ENCODE measurements around the gene CCNG2. TPM values are rescaled to one million over a fixed set of nuclear protein-coding genes. Genes with fewer than 3 reads are reported as not detected.

The CCNG2 gene
- total and polyA plus RNA-seq, 9 of the 15 experiments (the other 6 are each of a cell fraction or from before 2014, with no cell fraction given): 0.49 to 6.6 (median 2.9) TPM

DNA sequence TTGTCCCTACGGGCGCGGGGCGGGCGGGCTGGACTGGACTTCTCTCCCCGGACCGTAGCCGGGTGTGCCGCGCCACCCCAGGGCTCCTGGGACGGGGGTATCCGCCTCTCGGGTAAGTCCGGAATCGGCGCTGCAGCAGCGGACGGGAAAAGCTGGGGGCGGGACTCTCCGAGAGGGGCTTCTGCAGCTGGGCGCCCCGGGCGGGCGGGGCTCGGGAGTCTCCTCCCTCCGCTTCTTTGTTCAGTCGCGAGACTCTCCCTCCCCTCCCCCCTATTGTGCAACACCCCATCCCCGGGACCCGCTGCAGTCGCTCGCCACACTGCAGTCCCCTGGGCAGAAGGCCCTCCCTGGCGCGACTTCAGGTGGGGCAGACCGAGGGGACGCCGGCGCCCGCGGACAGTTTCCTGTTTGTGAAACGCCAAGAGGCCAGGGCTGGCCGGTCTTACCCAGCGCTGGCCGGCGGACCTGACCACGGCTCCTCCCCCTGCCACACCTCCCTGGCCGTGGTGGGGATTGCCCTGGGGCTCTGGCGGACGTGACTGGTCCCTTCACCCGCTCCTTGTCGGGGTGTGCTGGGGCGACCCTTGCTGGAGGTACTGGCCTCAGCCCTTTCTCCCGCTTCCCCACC is 966 bp downstream of the CCNG2 start (continued):
- TF ChIP-seq NELFE (IDR thresholded peaks at IDR 0.05; ENCODE audit: insufficient read depth, insufficient read length) (no peak), SMC3 (conservative IDR thresholded peaks at IDR 0.05; ENCODE audit: insufficient read depth, low read depth, low read length) (no peak), TCF7L2 (IDR thresholded peaks at IDR 0.05; ENCODE audit: low read depth, low read length) (no peak), RUNX1 (IDR thresholded peaks at IDR 0.05; ENCODE audit: low read depth) (no peak), ZNF175 (CRISPR knock-in tag; IDR thresholded peaks at IDR 0.05; ENCODE audit: low read depth) (no peak), CTBP1 (IDR thresholded peaks at IDR 0.05; ENCODE audit: borderline replicate concordance) (peak; percentile 46; the same call in 1 of the 2 replicates), FOXA3 (CRISPR knock-in tag; conservative IDR thresholded peaks at IDR 0.05 in 1 of 2, IDR thresholded peaks at IDR 0.05 in 1 of 2) (no peak), WHSC1 (IDR thresholded peaks at IDR 0.05; ENCODE audit: low read length) (no peak), PML (IDR thresholded peaks at IDR 0.05; ENCODE audit: low read length) (no peak), KLF10 (CRISPR knock-in tag; IDR thresholded peaks at IDR 0.05) (no peak), SMARCA5 (IDR thresholded peaks at IDR 0.05) (no peak), RBM39 (optimal IDR thresholded peaks at IDR 0.05; ENCODE audit: low read depth, low read length) (no peak), ZNF644 (tag; IDR thresholded peaks at IDR 0.05; ENCODE audit: low read depth) (no peak), ZC3H4 (CRISPR knock-in tag; IDR thresholded peaks at IDR 0.05; ENCODE audit: borderline replicate concordance) (no peak), DDX20 (tag; IDR thresholded peaks at IDR 0.05; ENCODE audit: low read depth) (no peak), ELF1 (tag; IDR thresholded peaks at IDR 0.05) (no peak), BRF2 (IDR thresholded peaks at IDR 0.05; ENCODE audit: borderline replicate concordance, insufficient read depth, insufficient read length) (no peak), ZNF384 (IDR thresholded peaks at IDR 0.05; ENCODE audit: low read depth, low read length) (no peak), ZNF316 (IDR thresholded peaks at IDR 0.05) (no peak), ZNF668 (CRISPR knock-in tag; IDR thresholded peaks at IDR 0.05) (no peak), KHSRP (IDR thresholded peaks at IDR 0.05) (no peak), ZKSCAN8 (CRISPR knock-in tag; IDR thresholded peaks at IDR 0.05) (no peak), PRMT5 (CRISPR knock-in tag; IDR thresholded peaks at IDR 0.05) (no peak), CTCFL (IDR thresholded peaks at IDR 0.05; ENCODE audit: borderline replicate concordance, insufficient read depth, low read depth, low read length, poor library complexity, severe bottlenecking) (no peak), KAT8 (IDR thresholded peaks at IDR 0.05; ENCODE audit: low read depth) (no peak)
- TF ChIP-seq, protein P1, sequence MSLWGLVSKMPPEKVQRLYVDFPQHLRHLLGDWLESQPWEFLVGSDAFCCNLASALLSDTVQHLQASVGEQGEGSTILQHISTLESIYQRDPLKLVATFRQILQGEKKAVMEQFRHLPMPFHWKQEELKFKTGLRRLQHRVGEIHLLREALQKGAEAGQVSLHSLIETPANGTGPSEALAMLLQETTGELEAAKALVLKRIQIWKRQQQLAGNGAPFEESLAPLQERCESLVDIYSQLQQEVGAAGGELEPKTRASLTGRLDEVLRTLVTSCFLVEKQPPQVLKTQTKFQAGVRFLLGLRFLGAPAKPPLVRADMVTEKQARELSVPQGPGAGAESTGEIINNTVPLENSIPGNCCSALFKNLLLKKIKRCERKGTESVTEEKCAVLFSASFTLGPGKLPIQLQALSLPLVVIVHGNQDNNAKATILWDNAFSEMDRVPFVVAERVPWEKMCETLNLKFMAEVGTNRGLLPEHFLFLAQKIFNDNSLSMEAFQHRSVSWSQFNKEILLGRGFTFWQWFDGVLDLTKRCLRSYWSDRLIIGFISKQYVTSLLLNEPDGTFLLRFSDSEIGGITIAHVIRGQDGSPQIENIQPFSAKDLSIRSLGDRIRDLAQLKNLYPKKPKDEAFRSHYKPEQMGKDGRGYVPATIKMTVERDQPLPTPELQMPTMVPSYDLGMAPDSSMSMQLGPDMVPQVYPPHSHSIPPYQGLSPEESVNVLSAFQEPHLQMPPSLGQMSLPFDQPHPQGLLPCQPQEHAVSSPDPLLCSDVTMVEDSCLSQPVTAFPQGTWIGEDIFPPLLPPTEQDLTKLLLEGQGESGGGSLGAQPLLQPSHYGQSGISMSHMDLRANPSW (CRISPR knock-in tag; IDR thresholded peaks at IDR 0.05): no peak
